GM18873 (cell line): ENCODE data around the gene CDC5L.

Experiments
- ATAC-seq: cut with Tn5 transposase; IDR thresholded peaks from one replicate; pipeline ENCODE4 v1.9.1; 2021; ENCODE audit warnings: mild to moderate bottlenecking, moderate library complexity, moderate number of reproducible peaks; ENCODE audit not compliant: unreplicated experiment, low FRiP score

The CDC5L gene

DNA sequence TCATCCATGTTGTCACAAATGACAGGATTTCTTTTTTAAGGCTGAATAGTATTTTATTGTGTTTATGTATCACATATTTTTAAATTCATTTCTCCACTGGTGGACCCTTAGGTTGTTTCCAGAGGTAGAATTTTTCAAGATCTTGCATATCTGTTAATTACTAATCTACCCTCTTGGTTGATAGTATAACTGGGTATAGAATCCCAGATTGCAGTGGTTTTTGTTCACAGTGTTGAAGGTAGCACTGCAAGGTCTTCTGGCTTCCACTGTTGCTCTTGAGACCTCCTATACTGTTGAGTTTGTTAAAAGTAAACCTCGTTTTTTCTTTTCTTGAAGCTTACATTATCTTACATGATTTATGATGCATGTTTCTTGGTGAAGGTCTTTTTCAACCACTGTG lies 22.9 kb downstream of the CDC5L start:
- ATAC-seq: no peak

DNA sequence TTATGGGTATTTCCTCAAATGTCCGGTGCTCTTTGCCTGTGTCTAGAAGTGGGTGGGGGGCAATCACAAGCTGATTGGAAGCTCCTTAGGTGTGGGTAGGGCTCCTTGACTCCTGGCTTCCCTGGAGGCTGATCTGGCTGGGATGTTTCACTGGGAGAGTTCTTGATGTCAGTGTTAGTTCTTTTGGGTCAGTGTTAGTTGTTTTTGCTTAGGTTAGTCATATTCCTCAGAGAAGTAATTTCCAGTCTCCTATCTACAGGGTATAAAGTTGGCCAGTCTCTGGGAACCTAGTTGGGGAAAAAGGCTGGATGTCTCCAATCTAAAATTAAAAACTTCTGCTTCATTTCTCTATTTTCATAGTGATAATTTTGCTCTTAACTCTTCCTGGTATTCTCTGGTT lies 23.6 kb downstream of the CDC5L start:
- no peak for ATAC-seq

DNA sequence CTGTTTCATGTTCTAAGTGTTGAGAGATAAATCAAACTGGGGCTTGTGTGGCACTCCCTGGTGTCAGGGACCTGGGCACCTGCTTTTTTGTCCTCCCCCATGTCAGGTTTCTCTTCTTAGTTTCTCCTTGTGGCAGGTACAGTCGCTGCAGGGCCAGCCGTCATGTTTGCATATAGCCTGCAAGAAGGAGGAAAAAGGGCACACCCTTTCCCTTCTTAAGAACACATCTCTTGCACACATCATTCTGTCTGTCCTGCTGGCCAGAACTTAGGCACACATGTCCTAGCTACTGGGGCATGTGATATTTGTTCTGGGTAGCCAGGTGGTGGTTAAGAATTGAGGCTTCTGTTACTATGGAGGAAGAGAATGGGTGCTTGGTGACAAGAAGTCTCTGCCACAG lies 27.9 kb downstream of the CDC5L start:
- no peak for ATAC-seq

DNA sequence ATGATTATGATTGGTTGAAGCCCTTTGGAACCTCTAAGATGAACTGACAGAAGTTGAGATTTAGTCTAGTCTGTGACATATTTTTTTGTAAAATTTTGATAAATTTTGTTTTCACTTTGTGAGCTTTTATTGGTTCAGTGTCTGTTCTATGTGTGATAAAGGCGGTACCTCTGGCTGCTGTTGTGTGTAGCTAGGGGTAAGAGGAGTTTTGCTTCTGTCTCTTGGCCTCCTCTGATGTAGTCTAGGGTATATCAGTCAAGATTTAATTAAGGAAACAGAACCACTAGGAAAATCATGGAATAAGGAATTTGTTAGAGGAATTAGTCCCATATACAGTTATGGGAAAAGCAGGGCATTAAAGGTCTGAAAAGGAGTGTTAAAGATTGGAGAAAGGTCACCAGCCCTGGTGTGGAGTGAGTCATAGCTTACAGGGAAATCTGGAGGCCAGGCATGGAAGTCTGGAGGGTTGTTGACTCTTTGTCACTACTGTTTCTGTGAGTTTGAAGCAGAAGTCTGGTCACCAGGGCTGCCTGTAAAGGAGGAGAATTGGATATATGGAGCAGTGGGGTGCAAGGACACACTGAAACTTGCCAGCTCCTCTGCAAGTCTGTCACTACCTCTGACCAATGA lies 28.5 kb downstream of the CDC5L start:
- ATAC-seq: no peak

DNA sequence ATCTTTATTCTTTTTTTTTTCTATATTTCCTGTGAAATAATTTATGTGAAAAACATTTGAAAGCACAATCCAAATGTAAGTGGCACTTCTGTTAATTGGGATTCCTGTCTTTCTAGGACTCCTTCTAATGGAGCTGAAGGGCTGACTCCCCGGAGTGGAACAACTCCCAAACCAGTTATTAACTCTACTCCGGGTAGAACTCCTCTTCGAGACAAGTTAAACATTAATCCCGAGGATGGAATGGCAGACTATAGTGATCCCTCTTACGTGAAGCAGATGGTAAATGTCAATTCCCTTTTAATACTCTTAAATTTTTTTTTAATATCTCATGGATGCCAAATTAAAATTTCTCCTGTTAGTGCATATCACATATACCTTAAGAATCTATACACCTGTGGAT lies 35.0 kb downstream of the CDC5L start:
- ATAC-seq: no peak

DNA sequence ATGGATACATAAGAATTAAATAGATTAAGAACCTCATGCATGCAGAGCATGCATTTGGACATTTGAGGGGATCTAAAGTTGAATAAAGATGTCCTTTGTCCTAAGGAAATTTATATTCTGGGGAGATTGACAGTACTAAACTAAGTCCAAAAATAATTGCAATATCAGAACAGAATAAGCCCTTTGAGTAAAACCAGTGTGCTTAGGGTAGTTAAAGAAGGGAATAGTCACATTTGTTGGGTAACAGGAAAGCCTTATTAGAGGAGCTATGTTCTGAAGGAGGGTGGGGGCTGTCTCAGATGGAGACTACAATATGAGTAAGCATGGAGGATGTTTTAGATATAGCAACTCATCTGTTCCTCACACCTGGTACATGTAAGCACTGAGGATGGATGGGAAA lies 35.8 kb downstream of the CDC5L start:
- ATAC-seq: no peak

DNA sequence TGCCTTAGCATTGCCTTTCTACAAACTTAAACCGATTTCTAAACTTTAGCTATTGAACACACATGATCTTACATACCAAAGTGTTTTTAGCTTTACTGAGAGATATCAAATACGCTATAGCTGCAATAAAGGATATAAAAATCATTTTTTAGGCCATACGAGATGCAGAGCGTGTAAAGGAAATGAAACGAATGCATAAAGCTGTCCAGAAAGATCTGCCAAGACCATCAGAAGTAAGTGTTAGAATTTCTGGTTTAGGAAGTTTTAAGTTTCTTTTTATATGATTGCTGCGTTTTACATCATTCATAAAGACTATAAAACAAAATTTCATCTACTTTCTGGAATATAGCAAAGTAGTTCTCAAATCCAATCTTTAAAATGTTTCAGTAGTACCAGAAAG lies 38.4 kb downstream of the CDC5L start:
- ATAC-seq: no peak

DNA sequence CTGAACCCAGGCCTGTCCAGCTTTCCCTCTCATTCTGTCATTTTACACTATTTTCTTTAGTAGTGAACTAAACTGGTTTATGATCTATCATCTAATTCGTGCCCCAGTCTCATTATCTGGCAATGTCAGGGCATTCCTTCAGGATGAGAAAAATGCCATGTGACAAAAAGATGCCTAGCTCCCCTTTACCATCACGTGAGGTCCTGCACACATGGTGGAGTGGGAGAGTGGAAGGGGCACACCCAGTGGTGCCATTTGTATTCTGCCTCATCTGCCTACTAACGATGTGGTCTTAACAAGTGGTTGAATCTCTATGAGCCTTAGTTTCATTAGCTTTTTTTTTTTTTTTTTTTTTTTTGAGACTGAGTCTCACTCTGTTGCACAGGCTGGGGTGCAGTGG lies 41.2 kb downstream of the CDC5L start:
- ATAC-seq: no peak

DNA sequence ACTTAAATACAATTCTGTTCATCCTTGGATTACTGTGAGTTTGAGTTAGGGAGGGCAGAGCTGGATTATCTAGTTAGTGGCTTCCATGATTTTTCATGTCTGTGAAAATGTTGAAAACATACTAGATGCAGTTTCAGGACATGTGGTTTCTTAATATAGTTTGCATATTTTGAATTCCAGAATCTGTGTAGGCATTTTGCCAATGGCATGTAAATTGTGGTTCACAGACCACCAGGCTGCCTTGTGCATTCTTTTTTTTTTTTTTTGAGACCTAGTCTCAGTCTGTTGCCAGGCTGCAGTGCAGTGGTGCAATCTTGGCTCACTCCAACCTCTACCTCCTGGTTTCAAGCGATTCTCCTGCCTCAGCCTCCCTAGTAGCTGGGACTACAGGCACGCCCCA lies 42.8 kb downstream of the CDC5L start:
- ATAC-seq: no peak

DNA sequence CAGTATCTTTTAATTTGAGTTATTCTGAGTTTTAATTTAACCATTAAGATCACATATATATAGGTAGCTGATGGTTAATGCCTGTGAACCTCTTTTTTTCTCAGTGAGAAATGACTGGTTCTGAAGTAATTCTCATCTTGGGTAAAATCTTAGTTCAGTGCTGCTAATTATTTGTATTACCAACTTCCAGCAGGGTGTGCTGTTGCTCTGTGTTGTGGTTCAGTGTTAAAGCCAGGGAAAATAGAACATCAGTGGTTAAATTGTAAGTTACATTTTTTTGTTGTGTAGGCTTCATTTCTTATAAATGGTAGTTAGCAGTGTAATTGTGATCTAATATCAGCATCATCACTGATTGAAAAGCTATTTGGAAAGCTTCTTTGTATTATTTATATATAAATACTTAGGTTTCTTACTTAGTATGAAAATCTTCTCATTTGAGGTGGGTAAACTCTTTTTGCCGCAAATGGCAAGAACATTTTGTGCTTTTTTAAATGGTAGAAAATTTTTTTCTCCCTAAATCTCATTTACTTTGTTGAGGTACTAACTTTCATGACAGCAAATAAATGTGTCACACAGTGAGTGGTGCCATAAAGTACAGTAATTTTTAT lies 43.7 kb downstream of the CDC5L start:
- ATAC-seq: no peak

DNA sequence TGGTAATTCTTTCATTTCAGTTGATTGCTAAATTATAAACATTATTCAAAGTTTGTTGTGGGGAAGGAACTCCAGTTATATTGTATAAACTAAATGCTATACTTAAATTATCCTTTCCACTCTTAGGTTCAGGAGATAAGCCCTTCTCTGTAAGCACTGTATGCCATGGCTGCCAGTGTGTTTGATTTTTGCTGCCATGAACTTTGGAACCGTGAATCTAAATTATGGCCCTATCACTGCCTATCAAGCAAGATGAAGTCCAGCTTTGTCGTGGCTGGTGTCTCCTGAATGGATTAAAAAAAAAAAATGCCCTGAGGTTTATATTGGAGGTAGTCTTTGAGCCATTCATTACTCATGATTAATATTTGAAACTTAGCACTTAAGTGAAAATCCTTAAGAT lies 44.7 kb downstream of the CDC5L start:
- ATAC-seq: no peak

DNA sequence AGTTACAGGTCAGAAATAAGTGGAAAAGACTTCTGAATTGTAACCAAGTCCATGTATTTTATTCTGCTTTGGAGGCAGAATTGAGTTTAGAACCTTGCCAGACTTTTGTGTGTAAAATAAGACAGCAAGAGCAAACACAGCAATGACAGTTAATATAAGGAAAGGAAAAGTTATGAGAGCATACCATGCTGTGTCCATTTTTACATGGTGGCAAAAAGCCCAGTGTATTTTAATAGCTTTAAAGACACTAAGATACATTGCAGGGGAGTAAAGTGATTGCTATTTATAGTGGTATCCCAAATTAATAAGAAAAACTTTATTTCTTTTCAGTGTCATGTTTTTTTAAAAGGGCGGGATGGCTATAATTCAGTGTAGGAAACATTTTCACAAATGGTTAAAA lies 45.2 kb downstream of the CDC5L start:
- ATAC-seq: no peak

DNA sequence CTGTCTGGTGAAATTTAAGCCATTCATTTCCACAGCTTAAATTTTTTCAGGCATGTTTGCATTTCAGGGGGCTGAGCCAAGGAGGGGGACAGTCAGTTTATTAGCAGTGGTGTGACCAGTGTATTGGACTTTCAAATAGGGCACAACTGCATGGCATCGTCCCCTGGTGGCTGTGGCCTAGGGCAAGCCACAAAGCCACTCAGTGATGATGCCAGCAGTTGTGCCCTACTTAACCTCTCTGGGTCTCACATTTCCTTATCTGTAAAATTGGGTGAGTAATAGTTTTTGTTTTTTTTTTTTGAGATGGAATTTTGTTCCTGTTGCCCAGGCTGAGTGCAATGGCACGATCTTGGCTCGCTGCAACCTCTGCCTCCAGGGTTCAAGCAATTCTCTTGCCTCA lies 48.0 kb downstream of the CDC5L start:
- ATAC-seq: no peak

DNA sequence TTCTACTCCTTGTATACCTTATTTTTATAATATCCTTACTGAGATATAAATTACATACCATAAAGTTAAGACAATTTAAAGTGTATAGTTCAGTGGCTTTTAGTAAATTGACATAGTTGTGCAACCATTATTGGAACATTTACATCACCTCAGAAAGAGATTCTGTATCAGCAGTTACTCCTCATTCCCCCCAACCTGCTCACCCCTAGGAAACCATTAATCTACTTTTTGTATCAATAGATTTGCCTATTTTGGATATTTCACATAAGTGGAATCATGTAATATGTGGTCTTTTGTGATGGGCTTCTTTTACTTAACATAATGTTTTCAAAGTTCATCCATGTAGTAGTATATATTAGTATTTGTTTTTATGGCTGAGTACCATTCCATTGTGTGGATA lies 51.3 kb downstream of the CDC5L start:
- no peak for ATAC-seq

DNA sequence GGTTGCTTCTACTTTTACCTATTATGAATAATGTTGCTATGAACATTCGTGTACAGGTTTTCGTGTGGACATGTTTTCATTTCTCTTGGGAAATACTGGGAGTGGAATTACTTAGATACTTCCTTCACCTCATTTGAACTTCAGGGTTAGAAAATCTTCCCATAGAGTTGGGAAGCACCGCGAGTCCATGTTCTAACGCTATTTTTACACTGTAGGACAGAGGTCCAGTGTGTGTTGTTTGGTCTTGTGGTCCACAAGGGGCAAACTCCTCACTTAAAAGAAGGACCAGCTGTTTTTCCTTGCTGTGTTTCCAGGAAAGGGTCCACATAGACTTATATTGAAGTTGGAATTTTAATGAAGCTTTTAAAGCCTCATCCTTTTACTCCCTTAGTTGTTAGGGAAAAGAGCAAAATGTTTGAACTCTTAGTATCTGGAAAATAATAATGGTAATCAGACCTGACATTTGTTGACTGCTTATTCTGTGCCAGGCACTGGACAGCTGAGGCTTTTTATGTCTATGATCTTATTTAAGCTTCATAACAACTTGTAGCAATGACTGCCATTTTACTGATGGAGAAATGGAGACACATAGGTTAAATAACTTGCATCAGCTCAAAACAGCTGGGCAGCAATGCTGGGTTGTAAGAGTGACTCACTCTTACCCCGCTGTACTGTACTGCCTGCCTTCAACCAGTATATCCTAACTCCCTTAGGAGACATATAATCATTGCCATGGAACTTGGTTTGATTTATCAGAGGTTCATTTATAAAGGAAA lies 52.0 kb downstream of the CDC5L start:
- ATAC-seq: no peak

DNA sequence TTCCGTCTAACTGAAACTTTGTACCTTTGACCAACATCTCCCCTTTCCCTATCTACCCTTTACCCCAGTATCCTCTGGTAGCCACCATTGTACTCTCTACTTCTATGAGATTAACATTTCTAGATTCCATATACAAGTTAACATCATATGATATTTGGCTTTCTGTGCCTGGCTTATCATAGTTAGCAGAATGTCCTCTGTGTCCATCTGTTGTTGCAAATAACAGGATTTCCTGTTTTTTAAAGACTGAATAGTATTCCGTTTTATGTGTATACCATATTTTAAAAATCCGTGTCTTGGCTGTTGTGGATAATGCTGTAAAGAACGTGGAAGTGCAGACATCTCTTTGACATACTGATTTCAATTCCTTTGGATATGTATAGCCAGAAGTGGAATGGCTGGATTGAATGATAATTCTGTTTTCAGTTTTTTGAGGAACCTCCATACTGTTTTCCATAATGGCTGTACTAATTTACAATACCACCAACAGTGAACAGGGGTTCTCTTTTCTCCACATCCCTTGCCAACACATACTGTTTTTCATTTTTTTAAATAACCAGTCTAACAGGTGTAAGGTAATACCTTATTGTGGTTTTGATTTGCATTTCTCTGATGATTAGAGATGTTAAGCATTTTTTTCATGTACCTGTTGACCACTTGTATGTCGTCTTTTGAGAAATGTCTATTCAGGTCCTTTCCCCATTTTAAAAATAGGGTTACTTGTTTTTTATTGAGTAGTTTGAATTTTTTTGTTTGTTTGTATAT lies 53.8 kb downstream of the CDC5L start:
- no peak for ATAC-seq

DNA sequence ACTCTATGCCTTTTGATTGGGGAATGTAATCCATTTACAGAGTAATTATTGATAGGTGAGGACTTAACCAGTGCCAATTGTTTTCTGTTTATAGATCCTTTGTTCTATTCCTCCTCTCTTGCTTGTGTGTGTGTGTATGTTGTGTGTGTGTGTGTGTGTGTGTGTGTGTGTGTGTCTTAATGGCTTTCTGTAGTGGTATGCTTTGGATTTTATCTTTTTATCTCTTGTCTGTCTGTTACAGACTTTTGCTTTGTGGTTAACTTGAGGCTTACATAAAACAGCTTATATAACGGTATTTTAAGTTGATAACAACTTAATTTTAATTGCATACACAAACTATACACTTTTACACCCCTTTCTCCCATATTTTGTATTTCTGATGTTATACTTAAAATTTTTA lies 54.7 kb downstream of the CDC5L start:
- ATAC-seq: no peak

DNA sequence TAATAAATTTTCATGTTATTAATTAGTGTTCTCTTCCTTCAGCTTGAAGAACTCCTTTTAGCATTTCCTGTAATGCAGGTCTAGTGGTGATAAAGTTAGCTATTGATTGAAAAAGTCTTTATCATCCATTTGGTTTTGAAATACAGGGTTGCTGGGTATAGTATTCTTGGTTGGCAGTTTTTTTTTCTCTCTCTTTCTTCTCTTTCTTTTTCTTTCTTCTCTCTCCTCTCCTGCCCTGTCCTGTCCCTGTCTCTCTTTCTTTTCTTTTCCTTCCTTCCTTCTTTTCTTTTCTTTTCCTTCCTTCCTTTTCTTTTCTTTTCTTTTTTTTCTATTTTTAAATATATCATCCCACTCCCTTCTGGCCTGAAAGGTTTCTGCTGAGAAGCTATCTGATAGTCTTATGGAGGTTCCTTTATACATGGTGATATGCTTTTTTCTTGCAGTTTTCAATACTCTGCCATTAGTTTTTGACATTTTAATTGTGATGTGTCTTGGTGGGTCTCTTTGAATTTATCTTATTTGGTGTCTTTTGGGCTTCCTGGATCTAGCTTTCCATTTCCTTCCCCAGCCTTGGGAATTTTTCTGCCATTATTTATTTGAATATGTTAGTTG lies 55.4 kb downstream of the CDC5L start:
- ATAC-seq: no peak

DNA sequence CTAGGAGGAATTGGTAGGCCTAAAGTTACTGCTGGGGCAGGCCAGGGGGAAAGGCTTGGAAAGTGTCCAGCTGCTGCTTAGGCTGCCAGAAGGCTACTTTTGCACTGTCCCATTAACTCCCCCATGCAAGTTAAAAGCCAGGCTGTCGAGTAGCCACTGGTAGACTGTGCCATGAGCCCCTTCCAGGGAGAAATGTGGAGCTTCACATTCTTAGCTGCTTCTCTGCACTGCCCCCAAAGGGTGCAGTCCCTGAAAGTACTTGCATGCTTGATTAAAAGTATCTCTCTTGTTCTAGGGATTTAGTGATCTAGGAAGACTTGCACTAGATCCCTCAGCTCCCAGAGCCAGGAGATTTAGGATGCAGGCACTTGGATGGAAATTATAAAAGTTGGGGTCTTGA lies 57.3 kb downstream of the CDC5L start:
- no peak for ATAC-seq

DNA sequence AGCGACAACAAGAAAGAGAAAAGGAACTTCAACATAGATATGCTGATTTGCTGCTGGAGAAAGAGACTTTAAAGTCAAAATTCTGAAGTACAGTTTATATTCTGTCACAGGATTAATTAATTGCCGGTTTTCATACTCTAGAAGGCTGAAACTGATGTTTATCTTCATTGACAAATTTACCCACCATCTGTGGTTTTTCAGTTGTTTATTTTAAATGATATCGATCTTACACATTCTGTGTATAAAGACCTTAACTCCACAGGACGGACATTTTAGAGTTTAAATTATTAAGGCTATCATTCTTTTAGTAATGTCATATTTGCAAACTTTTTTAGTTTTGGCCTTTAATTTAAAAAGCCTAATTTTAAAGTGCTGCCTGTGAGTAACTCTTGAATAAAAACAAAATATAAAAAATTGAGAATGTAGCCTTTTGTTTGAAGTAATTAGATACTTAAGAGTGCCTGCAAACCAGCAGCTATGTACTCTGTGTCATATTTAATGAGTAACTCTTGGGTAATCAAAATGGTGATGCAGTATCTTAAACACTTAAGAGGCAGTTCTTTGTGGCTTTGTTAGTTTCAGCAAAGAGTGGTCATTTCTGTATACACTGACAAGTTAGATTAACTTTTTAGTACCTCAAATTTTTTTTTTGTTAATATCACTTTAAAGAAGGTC lies 59.3 kb downstream of the CDC5L start:
- no peak for ATAC-seq
